Left renal cortex interstitium (tissue), 4 donors: ENCODE results near the gene LRP1. TPM values are rescaled to one million over a fixed set of nuclear protein-coding genes. Genes with fewer than 3 reads are reported as not detected.

Experiments
- DNase-seq, 4 donors: peaks; one replicate each; pipeline ENCODE4 v3.0.0-alpha.2; 2013; ENCODE audit warnings: low read depth in 4 of 4, low spot score in 2 of 4, missing footprints in 1 of 4
- polyA plus RNA-seq, 4 donors: library from polyadenylated mRNA; unstranded; fragments of 120-200 nt; gene quantifications; one replicate each; pipeline ENCODE4 v1.2.1, GENCODE V29; 2013; ENCODE audit not compliant: insufficient read length in 4 of 4

LRP1 gene
- polyA plus RNA-seq, 4 donors, result 60.8 to 93.7 (median 83.9) TPM

GRCh38 chr12:57093415-57094207 is 34.7 kb upstream of the LRP1 start:
- DNase-seq, result no peak

- no peak for DNase-seq
Observed at GRCh38 chr12:57094208-57095160, 33.8 kb upstream of the LRP1 start.

- DNase-seq, result no peak
Observed at GRCh38 chr12:57095440-57095839, 32.8 kb upstream of the LRP1 start.

- DNase-seq, result no peak
Observed at GRCh38 chr12:57096099-57096572, 32.1 kb upstream of the LRP1 start.

GRCh38 chr12:57096748-57097553 is 31.3 kb upstream of the LRP1 start:
- no peak for DNase-seq

- no peak for DNase-seq
Observed at GRCh38 chr12:57097554-57097835, 30.8 kb upstream of the LRP1 start.

GRCh38 chr12:57098546-57098945 is 29.7 kb upstream of the LRP1 start:
- DNase-seq, result no peak

- DNase-seq, result no peak
Observed at GRCh38 chr12:57099047-57099714, 29.1 kb upstream of the LRP1 start.

GRCh38 chr12:57099766-57100165 is 28.5 kb upstream of the LRP1 start:
- DNase-seq, result no peak

- no peak for DNase-seq
Observed at GRCh38 chr12:57101892-57102695, 26.2 kb upstream of the LRP1 start.

- DNase-seq, result no peak
Observed at GRCh38 chr12:57103856-57104255, 24.4 kb upstream of the LRP1 start.

- no peak for DNase-seq
Observed at GRCh38 chr12:57104292-57104910, 23.9 kb upstream of the LRP1 start.

GRCh38 chr12:57105011-57105753 is 23.1 kb upstream of the LRP1 start:
- DNase-seq, result no peak

GRCh38 chr12:57106021-57106708 is 22.1 kb upstream of the LRP1 start:
- no peak for DNase-seq

GRCh38 chr12:57107456-57108155 is 20.7 kb upstream of the LRP1 start:
- no peak for DNase-seq

GRCh38 chr12:57109207-57110103 is 18.8 kb upstream of the LRP1 start:
- no peak for DNase-seq
